ENCODE measurements around the gene RAD21L1.
"Not testable (repeated sequence)": the region's sequence is repeated elsewhere in the genome, so short reads cannot be mapped to it uniquely, and the experiment has no call there.

The RAD21L1 gene

GRCh38 chr20:1232286-1233111, 6.7 kb downstream of the RAD21L1 start:
- no peak for DNase-seq

- no peak for DNase-seq
Measured at GRCh38 chr20:1240549-1240948, 14.7 kb downstream of the RAD21L1 start.

GRCh38 chr20:1241456-1241855, 15.6 kb downstream of the RAD21L1 start:
- no peak for DNase-seq

GRCh38 chr20:1242099-1242498, 16.3 kb downstream of the RAD21L1 start:
- no peak for DNase-seq

GRCh38 chr20:1242530-1242929, 16.7 kb downstream of the RAD21L1 start:
- no peak for DNase-seq

- DNase-seq = no peak
Measured at GRCh38 chr20:1245578-1245977, 19.7 kb downstream of the RAD21L1 start.

- DNase-seq = no peak
Measured at GRCh38 chr20:1247689-1248088, 21.8 kb downstream of the RAD21L1 start.

GRCh38 chr20:1250282-1250681, 24.4 kb downstream of the RAD21L1 start:
- DNase-seq = not testable (repeated sequence)

- DNase-seq = no peak
Measured at GRCh38 chr20:1252416-1252815, 26.6 kb downstream of the RAD21L1 start.

GRCh38 chr20:1254254-1254653, 28.4 kb downstream of the RAD21L1 start:
- no peak for DNase-seq

GRCh38 chr20:1255675-1256074, 29.8 kb downstream of the RAD21L1 start:
- no peak for DNase-seq

GRCh38 chr20:1263853-1264252, 38.0 kb downstream of the RAD21L1 start:
- no peak for DNase-seq

- DNase-seq = no peak
Measured at GRCh38 chr20:1264727-1265126, 38.9 kb downstream of the RAD21L1 start.

GRCh38 chr20:1265226-1265915, 39.5 kb downstream of the RAD21L1 start:
- DNase-seq = no peak

- DNase-seq = no peak
Measured at GRCh38 chr20:1265916-1266166, 40.0 kb downstream of the RAD21L1 start.

GRCh38 chr20:1266167-1266973, 40.5 kb downstream of the RAD21L1 start, which contains the start of gene SNPH:
SNPH (plus strand) TSS chr20:1266294; CDS start chr20:1296240, 29,946 bp downstream.
- no peak for DNase-seq

GRCh38 chr20:1267161-1267560, 41.3 kb downstream of the RAD21L1 start:
- DNase-seq = no peak

GRCh38 chr20:1267809-1268374, 42.0 kb downstream of the RAD21L1 start:
- no peak for DNase-seq

GRCh38 chr20:1269235-1269634, 43.4 kb downstream of the RAD21L1 start:
- no peak for DNase-seq

GRCh38 chr20:1269850-1270249, 44.0 kb downstream of the RAD21L1 start:
- no peak for DNase-seq

- no peak for DNase-seq
Measured at GRCh38 chr20:1272368-1273100, 46.7 kb downstream of the RAD21L1 start.

- DNase-seq = no peak
Measured at GRCh38 chr20:1273366-1273765, 47.5 kb downstream of the RAD21L1 start.
